ENCODE measurements around the gene HEBP2.

- no peak for TF ChIP-seq POLR2A (IDR thresholded peaks at IDR 0.05)
- TF ChIP-seq CTCF (IDR thresholded peaks at IDR 0.05): no peak
These were observed 61.1 kb downstream of the HEBP2 start for GRCh38 chr6:138465007-138465645.
